Stomach (tissue), 4 donors: ENCODE measurements around the gene LRGUK.

Experiments used
- EP300 ChIP-seq: sonication (generic); formaldehyde crosslinking; IDR thresholded peaks from one replicate; pipeline ENCODE4 v1.6.1; 2017; ENCODE audit warnings: antibody characterized with exemption
- POLR2AphosphoS5 ChIP-seq, 3 donors: sonication (generic); formaldehyde crosslinking; IDR thresholded peaks; one replicate each; pipeline ENCODE4 v1.6.1; 2016; ENCODE audit warnings: antibody characterized with exemption in 3 of 3
- TF ChIP-seq, protein P1 (sequence below), 7 experiments: fragments of 450-650 bp in 4 of 7; fragments of 200-600 bp in 3 of 7; sonication (generic) in 3 of 7; IDR thresholded peaks; one replicate each; pipeline ENCODE4 v1.5.1; 2016 to 2019; ENCODE audit warnings: antibody characterized with exemption in 7 of 7, control low read depth in 2 of 7, mild to moderate bottlenecking in 1 of 7

GRCh38 chr7:134284952-134285351 lies 157.8 kb downstream of the LRGUK start:
- TF ChIP-seq POLR2AphosphoS5 (IDR thresholded peaks at IDR 0.05) (no peak), EP300 (no peak)
- TF ChIP-seq, protein P1, sequence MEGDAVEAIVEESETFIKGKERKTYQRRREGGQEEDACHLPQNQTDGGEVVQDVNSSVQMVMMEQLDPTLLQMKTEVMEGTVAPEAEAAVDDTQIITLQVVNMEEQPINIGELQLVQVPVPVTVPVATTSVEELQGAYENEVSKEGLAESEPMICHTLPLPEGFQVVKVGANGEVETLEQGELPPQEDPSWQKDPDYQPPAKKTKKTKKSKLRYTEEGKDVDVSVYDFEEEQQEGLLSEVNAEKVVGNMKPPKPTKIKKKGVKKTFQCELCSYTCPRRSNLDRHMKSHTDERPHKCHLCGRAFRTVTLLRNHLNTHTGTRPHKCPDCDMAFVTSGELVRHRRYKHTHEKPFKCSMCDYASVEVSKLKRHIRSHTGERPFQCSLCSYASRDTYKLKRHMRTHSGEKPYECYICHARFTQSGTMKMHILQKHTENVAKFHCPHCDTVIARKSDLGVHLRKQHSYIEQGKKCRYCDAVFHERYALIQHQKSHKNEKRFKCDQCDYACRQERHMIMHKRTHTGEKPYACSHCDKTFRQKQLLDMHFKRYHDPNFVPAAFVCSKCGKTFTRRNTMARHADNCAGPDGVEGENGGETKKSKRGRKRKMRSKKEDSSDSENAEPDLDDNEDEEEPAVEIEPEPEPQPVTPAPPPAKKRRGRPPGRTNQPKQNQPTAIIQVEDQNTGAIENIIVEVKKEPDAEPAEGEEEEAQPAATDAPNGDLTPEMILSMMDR (IDR thresholded peaks at IDR 0.05): no peak
